ENCODE measurements around the gene DPF3.

DNA sequence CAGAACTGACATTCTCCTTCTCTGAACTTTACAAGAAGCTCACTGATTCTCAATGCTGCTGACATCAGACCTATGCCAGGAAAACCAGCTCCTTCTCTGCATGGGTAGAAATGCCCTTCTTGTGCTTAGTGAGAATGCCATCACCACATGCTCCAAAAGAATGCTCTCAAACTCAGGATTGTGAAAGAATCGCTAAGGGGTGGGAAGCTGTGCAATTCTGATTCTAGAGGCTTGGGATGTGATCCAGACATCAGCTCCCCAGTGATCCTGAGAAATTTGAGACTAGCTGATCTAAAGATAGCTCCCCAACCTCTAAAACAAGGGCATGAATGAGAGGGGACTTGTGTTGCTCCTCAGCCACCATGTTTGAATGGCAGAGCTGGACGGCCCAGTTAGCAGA lies 113.2 kb downstream of the DPF3 start:
- TF ChIP-seq YY1 (IDR thresholded peaks at IDR 0.05; ENCODE audit: insufficient read depth, insufficient read length) = no peak
- no peak for TF ChIP-seq ZNF274 (IDR thresholded peaks at IDR 0.05; ENCODE audit: low read depth, low read length)
